HepG2 (cell line): ENCODE data around the gene FAM222B. TPM values are rescaled to one million over a fixed set of nuclear protein-coding genes. Genes with fewer than 3 reads are reported as not detected.
"Not testable (repeated sequence)": the region's sequence is repeated elsewhere in the genome, so short reads cannot be mapped to it uniquely, and the experiment has no call there.

Source experiments
- ATAC-seq: fragments of 200-7000 bp; cut with Tn5 transposase; 3 replicates; pipeline ENCODE4 v1.9.1; 2020; ENCODE audit warnings: mild to moderate bottlenecking, moderate library complexity
- BruUV-seq: library from RNA; stranded (reverse); fragments of 400-500 nt; replicated peaks from 2 replicates; lab custom pipeline; 2021; lab: Mats Ljungman, UMichigan
- CTCF ChIA-PET: fragments of 300-600 bp; formaldehyde crosslinking; extraction: SDS; loops from one replicate; lab custom pipeline; 2021; ENCODE audit warnings: low total read pairs, inconsistent platforms, low intra/inter-chr PET ratio; lab: Yijun Ruan, JAX
- POLR2A ChIA-PET: fragments of 350-600 bp; sonication (Branson Sonifier 250); formaldehyde crosslinking; loops from one replicate; lab custom pipeline; 2020; ENCODE audit warnings: antibody characterized with exemption, inconsistent platforms; lab: Yijun Ruan, JAX
- DNase-seq: peaks from one replicate; pipeline ENCODE4 v3.0.0-alpha.2; 2015; ENCODE audit warnings: low spot score
- FAIRE-seq: peaks from 3 replicates; lab custom pipeline; 2011; peaks lifted over from hg19 to GRCh38; lab: Jason Lieb, UNC
- H2AFZ ChIP-seq: one replicate; pipeline ENCODE4 v1.6.1; 2011; ENCODE audit warnings: low read length, inconsistent platforms
- H3K27ac ChIP-seq: fragments of 300-600 bp; 3 replicates; pipeline ENCODE4 v1.8.0; 2011; ENCODE audit warnings: mixed run types, mild to moderate bottlenecking, mixed read lengths, low read length, inconsistent platforms; ENCODE audit not compliant: insufficient read depth; ENCODE audit errors: extremely low read length
- H3K27me3 ChIP-seq, 2 experiments: fragments of 200-600 bp in 1 of 2; 2 replicates in 1 of 2; 3 replicates in 1 of 2; pipeline versions ENCODE4 v1.6.0 to v1.8.0; 2011; ENCODE audit warnings: low read length in 2 of 2, mild to moderate bottlenecking in 2 of 2, moderate library complexity in 2 of 2, inconsistent platforms in 1 of 2; ENCODE audit not compliant: insufficient read depth in 2 of 2, control insufficient read depth in 1 of 2
- H3K36me3 ChIP-seq, 2 experiments: fragments of 200-600 bp in 1 of 2; replicated peaks in 1 of 2; 2 replicates in 1 of 2; 3 replicates in 1 of 2; pipeline versions ENCODE4 v1.5.1 to v1.8.0; 2011; ENCODE audit warnings: low read length in 2 of 2, inconsistent platforms in 1 of 2; ENCODE audit not compliant: insufficient read depth in 2 of 2, control insufficient read depth in 1 of 2
- H3K4me1 ChIP-seq: 2 replicates; pipeline ENCODE4 v1.5.1; 2012; ENCODE audit warnings: low read length, inconsistent platforms; ENCODE audit not compliant: insufficient read depth
- H3K4me2 ChIP-seq: 2 replicates; pipeline ENCODE4 v1.6.0; 2011; ENCODE audit warnings: low read depth, low read length, inconsistent platforms
- H3K4me3 ChIP-seq, 3 experiments: fragments of 200-600 bp in 1 of 3; sonication (generic), shearing (Covaris generic) in 1 of 3; replicated peaks in 1 of 3; 2 replicates each; pipeline ENCODE4 v1.5.1; 2011 to 2016; ENCODE audit warnings: low read length in 3 of 3, inconsistent platforms in 2 of 3, low read depth in 2 of 3, mild to moderate bottlenecking in 2 of 3, control low read depth in 1 of 3, mixed read lengths in 1 of 3; ENCODE audit not compliant: insufficient read depth in 1 of 3
- H3K79me2 ChIP-seq: one replicate; pipeline ENCODE4 v1.6.1; 2011; ENCODE audit warnings: low read length, inconsistent platforms; ENCODE audit not compliant: insufficient read depth
- H3K9ac ChIP-seq: 2 replicates; pipeline ENCODE4 v1.6.0; 2011; ENCODE audit warnings: mild to moderate bottlenecking, low read depth, low read length, inconsistent platforms; ENCODE audit not compliant: insufficient read depth
- H3K9me3 ChIP-seq: 2 replicates; pipeline ENCODE4 v1.5.1; 2012; ENCODE audit warnings: mild to moderate bottlenecking, low read length
- H4K20me1 ChIP-seq: 2 replicates; pipeline ENCODE4 v1.6.0; 2011; ENCODE audit warnings: inconsistent platforms, mild to moderate bottlenecking, low read length, moderate library complexity; ENCODE audit not compliant: insufficient read depth
- POLR2AphosphoS2 ChIP-seq: IDR thresholded peaks from 2 replicates; pipeline ENCODE4 v1.6.1; 2011; ENCODE audit warnings: low read depth, low read length, improper control_type of control experiment
- POLR2AphosphoS5 ChIP-seq: IDR thresholded peaks from 2 replicates; pipeline ENCODE4 v1.6.1; 2012; ENCODE audit warnings: low read depth, low read length
- ZC3H4 ChIP-seq: sonication (generic); formaldehyde crosslinking; IDR thresholded peaks from 2 replicates; pipeline ENCODE4 v1.4.0; 2020; ENCODE audit warnings: missing genetic modification reagents, borderline replicate concordance
- ZFP90 ChIP-seq: sonication (generic); formaldehyde crosslinking; IDR thresholded peaks from 2 replicates; pipeline ENCODE4 v1.8.0; 2022; ENCODE audit warnings: missing genetic modification reagents, mild to moderate bottlenecking, inconsistent platforms, borderline replicate concordance
- ZNF333 ChIP-seq: sonication (generic); formaldehyde crosslinking; IDR thresholded peaks from 2 replicates; pipeline ENCODE4 v1.4.0; 2020; ENCODE audit warnings: mild to moderate bottlenecking, missing genetic modification reagents, borderline replicate concordance
- ZNF740 ChIP-seq: sonication (generic); formaldehyde crosslinking; IDR thresholded peaks from 2 replicates; pipeline ENCODE4 v1.4.0; 2020; ENCODE audit warnings: missing genetic modification reagents
- ZNF83 ChIP-seq: sonication (generic); formaldehyde crosslinking; IDR thresholded peaks from 2 replicates; pipeline ENCODE4 v1.4.0; 2020; ENCODE audit warnings: missing genetic modification reagents, mild to moderate bottlenecking, borderline replicate concordance
- ZSCAN29 ChIP-seq: sonication (generic); formaldehyde crosslinking; conservative IDR thresholded peaks from 2 replicates; pipeline ENCODE4 v1.4.0; 2020; ENCODE audit warnings: mild to moderate bottlenecking, missing genetic modification reagents
- WGBS: methylation state at CpG from one replicate; pipeline ENCODE4 v1.1.6; 2017; ENCODE audit warnings: low lambda C conversion rate; 5-methylcytosine and 5-hydroxymethylcytosine counted together
- in situ Hi-C: cut with HindIII; loops from 2 replicates; pipeline ENCODE4 v1.10.0; 2017; ENCODE audit warnings: low pct_unique_long_range_greater_than_20kb; ENCODE audit not compliant: extremely low pct_ligation_motif_present
- intact Hi-C: fragments of 100-400 bp; cut with micrococcal nuclease; formaldehyde crosslinking; loops from one replicate; pipeline ENCODE4 v1.10.0; 2022; ENCODE audit not compliant: unreplicated experiment
- polyA plus RNA-seq, 8 experiments: library from polyadenylated mRNA; depleted of rRNA in 3 of 8; stranded (reverse) in 7 of 8; unstranded in 1 of 8; fragments of >200 nt; fragmentation: Illumina TruSeq in 4 of 8; extraction: Trizol in 4 of 8; gene quantifications; 2 replicates each; pipeline versions ENCODE4 v1.2.1 to v1.2.3, GENCODE V29; 2011 to 2016; ENCODE audit warnings: low read depth in 4 of 8, missing spikeins in 1 of 8, mixed read lengths in 1 of 8; ENCODE audit not compliant: insufficient read depth in 1 of 8
- total RNA-seq, 5 experiments: library from RNA; depleted of rRNA; stranded (reverse); fragments of >200 nt; fragmentation: Illumina TruSeq; extraction: Trizol; gene quantifications; 2 replicates each; pipeline ENCODE4 v1.2.3, GENCODE V29; 2016; ENCODE audit warnings: low read depth in 1 of 5

Gene FAM222B
- total and polyA plus RNA-seq, 2 of the 13 experiments (the other 11 are each of a cell fraction or from before 2014, with no cell fraction given): 3.5 to 7.3 TPM

DNA sequence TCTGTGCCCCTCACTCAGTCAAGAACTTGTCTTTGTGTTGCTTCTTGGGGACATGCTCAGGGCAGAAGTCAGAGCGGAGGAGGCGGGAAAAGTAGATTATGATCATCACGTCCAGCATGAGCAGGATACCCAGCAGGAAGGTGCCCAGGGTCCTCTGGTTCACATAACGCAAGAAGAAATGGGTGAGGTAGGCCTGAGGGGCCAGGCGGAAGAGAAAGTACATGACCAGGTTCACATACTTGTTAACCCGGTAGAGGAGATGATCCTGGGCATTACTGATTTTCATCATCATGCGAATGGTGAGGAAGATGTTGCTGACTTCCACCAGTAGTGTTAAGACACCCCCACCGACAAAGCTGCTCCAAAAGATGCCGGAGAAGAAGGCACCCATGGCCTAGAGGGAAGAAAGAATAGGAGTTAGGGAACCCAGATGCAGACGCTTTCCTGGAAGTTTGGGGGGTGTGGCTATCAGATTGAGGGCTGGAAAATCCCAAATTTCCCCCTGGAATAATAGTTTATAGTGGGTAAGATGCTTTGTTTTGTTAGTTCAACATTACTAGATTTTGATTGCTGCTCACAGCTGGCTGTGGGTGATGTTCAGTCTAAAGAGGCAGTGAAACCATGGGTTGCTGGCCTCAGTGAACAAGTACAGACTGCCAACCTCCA lies 118.0 kb downstream of the FAM222B start (continued):
- no peak for TF ChIP-seq ZNF83
- no peak for TF ChIP-seq ZNF333 (CRISPR knock-in tag)
- no peak for TF ChIP-seq ZSCAN29

DNA sequence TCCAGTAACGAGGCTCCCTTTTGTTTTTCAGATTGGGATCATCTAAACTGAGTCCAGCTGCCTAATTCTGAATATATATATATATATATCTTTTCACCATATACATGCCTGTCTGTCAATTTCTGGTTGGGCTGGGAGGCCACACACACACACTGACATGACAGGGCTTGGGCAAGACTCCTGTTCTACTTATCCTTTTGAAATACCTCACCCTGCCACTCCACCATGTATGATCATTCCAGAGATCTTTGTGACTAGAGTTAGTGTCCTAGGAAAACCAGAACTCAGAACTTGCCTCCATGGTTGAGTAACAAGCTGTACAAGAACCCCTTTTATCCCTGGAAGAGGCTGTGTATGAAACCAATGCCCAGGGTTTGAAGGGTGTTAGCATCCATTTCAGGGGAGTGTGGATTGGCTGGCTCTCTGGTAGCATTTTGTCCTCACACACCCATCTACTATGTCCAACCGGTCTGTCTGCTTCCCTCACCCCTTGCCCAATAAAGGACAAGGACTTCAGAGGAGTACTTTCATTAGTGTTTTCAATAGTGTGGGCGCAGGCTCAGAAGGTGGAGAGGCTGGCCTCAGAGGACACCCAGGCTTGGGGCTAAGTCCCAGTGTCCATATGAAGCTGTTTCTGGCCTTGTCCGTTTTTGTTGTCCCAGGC lies 118.6 kb downstream of the FAM222B start:
- CTCF ChIA-PET: interaction anchor here (1.2 kb wide), 1 partner anchor 26 kb away, joined by 3 read pairs; no protein-coding TSS in a partner anchor
- DNase-seq, H3K4me3 ChIP-seq, in situ Hi-C loops, H3K9me3 ChIP-seq, BruUV-seq, ATAC-seq, H2AFZ ChIP-seq, H3K27me3 ChIP-seq, FAIRE-seq: not testable (repeated sequence)
- Histone ChIP-seq H3K79me2 (peaks cover 40% of the 10 kb centered on the region), H3K4me1 (peaks cover 55% of the 10 kb centered on the region), H3K27ac (peak overlapping the region; percentile 30), H3K4me2 (peak overlapping the region; percentile 82), H3K9ac (0 out of 2 replicates have a peak overlapping the region, but pooled peaks have one; percentile 9), H4K20me1 (peaks cover 42% of the 10 kb centered on the region), H3K36me3 (peaks cover 8 to 38% of the 10 kb centered on the region in 2 experiments; a peak in 4 of 5 replicates)
- intact Hi-C loops: loop anchor here (5.0 kb wide), 1 partner anchor 77 kb away; the partner anchor contains the start of gene BLTP2
- POLR2A ChIA-PET: interaction anchor here (2.0 to 8.7 kb wide), 5 partner anchors 12 to 228 kb away, joined by 9 to 590 read pairs (median 49); partner anchors contain the start of genes BLTP2, PHF12, PROCA1 and SDF2
- TF ChIP-seq ZFP90: 0 out of 2 replicates have a peak, but pooled peaks have one; percentile 41
- 0 out of 2 replicates have a peak, but pooled peaks have one; percentile 12 for TF ChIP-seq ZNF740
- peak; percentile 26; the same call in 1 of the 2 replicates for TF ChIP-seq ZC3H4 (CRISPR knock-in tag)
- TF ChIP-seq POLR2AphosphoS5: 0 out of 2 replicates have a peak, but pooled peaks have one; percentile 3
- 0 out of 2 replicates have a peak, but pooled peaks have one; percentile 6 for TF ChIP-seq POLR2AphosphoS2
- WGBS: 92% methylated on average over 4 of the region's 4 CpGs
